ENCODE results near the gene PLIN3. TPM values are rescaled to one million over a fixed set of nuclear protein-coding genes. Genes with fewer than 3 reads are reported as not detected.
A peak's percentile ranks its signal among the peaks of the same experiment; 100 is the strongest.

Gene PLIN3
- total RNA-seq, 1 experiment from 2014 or later, result 157 TPM

- Histone ChIP-seq H3K27me3 (ENCODE audit: control insufficient read depth, insufficient read depth, low read length) (no peaks in the 10 kb centered on the region), H3K36me3 (ENCODE audit: control insufficient read depth, insufficient read depth, low read length) (peaks cover 3% of the 10 kb centered on the region), H3K4me3 (ENCODE audit: low read depth in 2 of 2, low read length in 2 of 2) (no peak overlapping the region; a peak in 2 of 4 replicates), H3K27ac (ENCODE audit: low read length) (peak overlapping the region; percentile 65), H3K4me1 (ENCODE audit: control insufficient read depth, insufficient read depth, low read length) (peaks cover 33% of the 10 kb centered on the region), H3K9me3 (ENCODE audit: control insufficient read depth, insufficient read depth, low read depth, low read length) (no peaks in the 10 kb centered on the region)
- BruUV-seq (replicated peaks), result no TSS peak
- ATAC-seq (peak; percentile 77), DNase-seq (ENCODE audit: low read depth, low spot score) (no peak)
- TF ChIP-seq POLR2AphosphoS5 (IDR thresholded peaks at IDR 0.05; ENCODE audit: low read depth, low read length) (no peak), TCF7L2 (IDR thresholded peaks at IDR 0.05; ENCODE audit: low read depth, low read length) (no peak), SIN3A (IDR thresholded peaks at IDR 0.05; ENCODE audit: borderline replicate concordance, insufficient read depth, low read depth, low read length) (no peak), CTCF (IDR thresholded peaks at IDR 0.05) (no peak), REST (IDR thresholded peaks at IDR 0.05; ENCODE audit: insufficient read depth in 1 of 2, low read depth in 2 of 2, low read length in 1 of 2) (no peak)
- ChIA-PET POLR2A (interaction anchor here (0.6 kb wide), 2 partner anchors 25 to 39 kb away, joined by 3 to 5 read pairs; no protein-coding TSS in a partner anchor), CTCF (interaction anchor here (0.6 to 1.2 kb wide), 2 partner anchors 12 to 43 kb away, joined by 5 to 8 read pairs; no protein-coding TSS in a partner anchor)
- in situ Hi-C loops (cut with HindIII; ENCODE audit: low pct_unique_long_range_greater_than_20kb, low sequenced_read_pairs), result no loop called here
- intact Hi-C loops (cut with micrococcal nuclease; ENCODE audit: unreplicated experiment), result loop anchor here (5.0 kb wide), 1 partner anchor 108 kb away; no protein-coding TSS in a partner anchor
These were observed 47.5 kb upstream of the PLIN3 start for GRCh38 chr19:4914736-4915501.

- H3K4me3 ChIP-seq (ENCODE audit: low read depth in 2 of 2, low read length in 2 of 2), result no peak overlapping the region
- BruUV-seq (replicated peaks), result no TSS peak
- intact Hi-C loops (cut with micrococcal nuclease; ENCODE audit: unreplicated experiment) (loop anchor here (5.0 kb wide), 1 partner anchor 107 kb away; no protein-coding TSS in a partner anchor), in situ Hi-C loops (cut with HindIII; ENCODE audit: low pct_unique_long_range_greater_than_20kb, low sequenced_read_pairs) (no loop called here)
- H3K27me3 ChIP-seq (ENCODE audit: control insufficient read depth, insufficient read depth, low read length), result no peaks in the 10 kb centered on the region
- H3K36me3 ChIP-seq (ENCODE audit: control insufficient read depth, insufficient read depth, low read length), result peaks cover 3% of the 10 kb centered on the region
- DNase-seq (ENCODE audit: low read depth, low spot score) (no peak), ATAC-seq (no peak)
- CTCF ChIA-PET, result interaction anchor here (0.6 to 1.2 kb wide), 2 partner anchors 13 to 42 kb away, joined by 5 to 8 read pairs; no protein-coding TSS in a partner anchor
- POLR2A ChIA-PET, result interaction anchor here (0.6 kb wide), 2 partner anchors 24 to 38 kb away, joined by 3 to 5 read pairs; no protein-coding TSS in a partner anchor
- peak overlapping the region; percentile 65 for H3K27ac ChIP-seq (ENCODE audit: low read length)
- H3K9me3 ChIP-seq (ENCODE audit: control insufficient read depth, insufficient read depth, low read depth, low read length), result no peaks in the 10 kb centered on the region
- H3K4me1 ChIP-seq (ENCODE audit: control insufficient read depth, insufficient read depth, low read length), result peaks cover 33% of the 10 kb centered on the region
- TF ChIP-seq SIN3A (IDR thresholded peaks at IDR 0.05; ENCODE audit: borderline replicate concordance, insufficient read depth, low read depth, low read length), result no peak
- no peak for TF ChIP-seq POLR2AphosphoS5 (IDR thresholded peaks at IDR 0.05; ENCODE audit: low read depth, low read length)
- no peak for TF ChIP-seq REST (IDR thresholded peaks at IDR 0.05; ENCODE audit: insufficient read depth in 1 of 2, low read depth in 2 of 2, low read length in 1 of 2)
- no peak for TF ChIP-seq CTCF (IDR thresholded peaks at IDR 0.05)
- no peak for TF ChIP-seq TCF7L2 (IDR thresholded peaks at IDR 0.05; ENCODE audit: low read depth, low read length)
These were observed 46.7 kb upstream of the PLIN3 start for GRCh38 chr19:4913996-4914735.

Measured in Panc1 (cell line).